Omental fat pad (tissue), 4 donors: ENCODE data around the gene RBM33. TPM values are rescaled to one million over a fixed set of nuclear protein-coding genes. Genes with fewer than 3 reads are reported as not detected.

Experiments used
- ATAC-seq: fragments of 150-250 bp; one replicate; pipeline ENCODE4 v1.9.1; 2016; ENCODE audit warnings: mild to moderate bottlenecking, moderate library complexity; ENCODE audit not compliant: low FRiP score
- DNase-seq: peaks from one replicate; pipeline ENCODE4 v3.0.0-alpha.2; 2019; ENCODE audit warnings: low spot score
- total RNA-seq, 4 donors: library from RNA; depleted of rRNA; stranded (reverse); fragments of >200 nt; gene quantifications; one replicate each; pipeline ENCODE4 v1.1.0, GENCODE V29; 2016
- TF ChIP-seq, protein P1 (sequence below), 3 donors: fragments of 450-650 bp; IDR thresholded peaks; one replicate each; pipeline ENCODE4 v1.5.1; 2016 to 2017; ENCODE audit warnings: antibody characterized with exemption in 3 of 3, mild to moderate bottlenecking in 3 of 3, moderate library complexity in 2 of 3

Gene RBM33
- total RNA-seq, 4 donors from 2014 or later, result 19.5 to 53.4 (median 32.0) TPM

- no peak for DNase-seq
- ATAC-seq, result no peak
- TF ChIP-seq, protein P1, sequence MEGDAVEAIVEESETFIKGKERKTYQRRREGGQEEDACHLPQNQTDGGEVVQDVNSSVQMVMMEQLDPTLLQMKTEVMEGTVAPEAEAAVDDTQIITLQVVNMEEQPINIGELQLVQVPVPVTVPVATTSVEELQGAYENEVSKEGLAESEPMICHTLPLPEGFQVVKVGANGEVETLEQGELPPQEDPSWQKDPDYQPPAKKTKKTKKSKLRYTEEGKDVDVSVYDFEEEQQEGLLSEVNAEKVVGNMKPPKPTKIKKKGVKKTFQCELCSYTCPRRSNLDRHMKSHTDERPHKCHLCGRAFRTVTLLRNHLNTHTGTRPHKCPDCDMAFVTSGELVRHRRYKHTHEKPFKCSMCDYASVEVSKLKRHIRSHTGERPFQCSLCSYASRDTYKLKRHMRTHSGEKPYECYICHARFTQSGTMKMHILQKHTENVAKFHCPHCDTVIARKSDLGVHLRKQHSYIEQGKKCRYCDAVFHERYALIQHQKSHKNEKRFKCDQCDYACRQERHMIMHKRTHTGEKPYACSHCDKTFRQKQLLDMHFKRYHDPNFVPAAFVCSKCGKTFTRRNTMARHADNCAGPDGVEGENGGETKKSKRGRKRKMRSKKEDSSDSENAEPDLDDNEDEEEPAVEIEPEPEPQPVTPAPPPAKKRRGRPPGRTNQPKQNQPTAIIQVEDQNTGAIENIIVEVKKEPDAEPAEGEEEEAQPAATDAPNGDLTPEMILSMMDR (IDR thresholded peaks at IDR 0.05), result no peak
These were observed 47.9 kb downstream of the RBM33 start for GRCh38 chr7:155692317-155692716.

- TF ChIP-seq, protein P1 (IDR thresholded peaks at IDR 0.05), result no peak
- DNase-seq, result no peak
- ATAC-seq, result no peak
These were observed 49.4 kb downstream of the RBM33 start for GRCh38 chr7:155693826-155694225.

- ATAC-seq (no peak), DNase-seq (no peak)
- TF ChIP-seq, protein P1 (IDR thresholded peaks at IDR 0.05), result no peak
These were observed 50.4 kb downstream of the RBM33 start for GRCh38 chr7:155694851-155695250.

DNA sequence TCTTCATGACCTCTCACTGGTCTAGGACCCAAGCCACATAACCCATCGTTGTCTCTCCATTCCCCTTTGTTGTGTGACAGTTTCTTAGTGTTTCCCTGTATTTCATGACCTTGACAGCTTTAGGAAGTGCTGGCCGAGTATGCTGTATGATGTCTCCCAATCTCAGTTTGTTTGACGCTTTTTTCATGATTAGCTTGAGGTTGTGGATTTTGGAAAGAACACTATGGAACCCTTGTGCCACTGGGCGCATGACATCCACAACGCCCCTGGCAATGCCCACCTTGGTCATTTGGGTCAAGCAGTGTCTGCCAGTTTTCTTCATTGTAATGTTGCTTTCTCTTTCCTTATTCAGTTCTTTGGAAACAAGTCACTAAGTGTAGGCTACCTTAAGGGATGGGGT is 52.3 kb downstream of the RBM33 start:
- TF ChIP-seq, protein P1 (IDR thresholded peaks at IDR 0.05), result no peak
- DNase-seq (no peak), ATAC-seq (no peak)

- ATAC-seq (no peak), DNase-seq (no peak)
- TF ChIP-seq, protein P1 (IDR thresholded peaks at IDR 0.05), result no peak
These were observed 54.2 kb downstream of the RBM33 start for GRCh38 chr7:155698633-155699032.

- DNase-seq (no peak), ATAC-seq (no peak)
- TF ChIP-seq, protein P1 (IDR thresholded peaks at IDR 0.05), result no peak
These were observed 54.7 kb downstream of the RBM33 start for GRCh38 chr7:155699180-155699579.

DNA sequence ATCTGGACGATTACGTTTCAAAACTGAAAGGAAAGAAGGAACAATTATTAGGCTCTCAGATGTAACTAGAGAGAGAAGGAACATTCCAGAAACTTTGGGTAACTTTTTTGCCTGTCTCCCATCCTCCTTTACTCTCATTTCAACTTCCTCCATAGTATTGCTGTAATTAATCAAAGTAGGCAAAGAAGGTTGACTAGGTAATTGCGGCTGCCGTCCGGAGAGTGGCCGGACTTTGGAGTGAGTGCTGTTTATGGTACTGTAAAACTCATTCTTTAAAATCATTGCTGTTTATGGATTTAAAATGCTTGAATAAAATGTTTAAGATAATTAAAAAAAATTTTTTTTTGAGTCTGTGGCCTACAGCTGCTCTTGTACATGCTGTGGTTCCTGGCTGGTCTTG is 56.4 kb downstream of the RBM33 start:
- TF ChIP-seq, protein P1 (IDR thresholded peaks at IDR 0.05), result no peak
- ATAC-seq (no peak), DNase-seq (no peak)
